Activated naive CD8-positive, alpha-beta T cell (primary cell): ENCODE results near the gene FGG.

ENCODE experiments used
- H3K27ac Mint-ChIP-seq: one replicate; pipeline ENCODE4 v1.8.0; 2021; ENCODE audit warnings: mixed read lengths
- H3K27me3 Mint-ChIP-seq: one replicate; pipeline ENCODE4 v1.8.0; 2021; ENCODE audit warnings: mixed read lengths
- H3K36me3 Mint-ChIP-seq: one replicate; pipeline ENCODE4 v1.8.0; 2021; ENCODE audit warnings: mixed read lengths
- H3K4me1 Mint-ChIP-seq: one replicate; pipeline ENCODE4 v1.8.0; 2021; ENCODE audit warnings: low read depth, mixed read lengths
- H3K4me3 Mint-ChIP-seq: one replicate; pipeline ENCODE4 v1.8.0; 2021; ENCODE audit warnings: mild to moderate bottlenecking, mixed read lengths
- H3K9me3 Mint-ChIP-seq: one replicate; pipeline ENCODE4 v1.8.0; 2021; ENCODE audit warnings: low read depth, mixed read lengths

FGG gene

GRCh38 chr4:154559494-154560418 is 52.7 kb downstream of the FGG start:
- H3K9me3 Mint-ChIP-seq = no peaks in the 10 kb centered on the region
- H3K27ac Mint-ChIP-seq = no peak overlapping the region
- no peaks in the 10 kb centered on the region for H3K4me1 Mint-ChIP-seq
- peaks cover 13% of the 10 kb centered on the region for H3K27me3 Mint-ChIP-seq
- H3K4me3 Mint-ChIP-seq = no peak overlapping the region
- H3K36me3 Mint-ChIP-seq = no peaks in the 10 kb centered on the region

- Mint-ChIP-seq H3K4me1 (no peaks in the 10 kb centered on the region), H3K27ac (no peak overlapping the region), H3K27me3 (peaks cover 13% of the 10 kb centered on the region), H3K4me3 (no peak overlapping the region), H3K9me3 (no peaks in the 10 kb centered on the region), H3K36me3 (no peaks in the 10 kb centered on the region)
Measured at GRCh38 chr4:154559141-154559493, 53.3 kb downstream of the FGG start.
